ENCODE results near the gene GMPPA. TPM values are rescaled to one million over a fixed set of nuclear protein-coding genes. Genes with fewer than 3 reads are reported as not detected.
A peak's percentile ranks its signal among the peaks of the same experiment; 100 is the strongest.

Gene GMPPA
- total RNA-seq, 2 experiments from 2014 or later = 32.4 to 34.2 TPM

DNA sequence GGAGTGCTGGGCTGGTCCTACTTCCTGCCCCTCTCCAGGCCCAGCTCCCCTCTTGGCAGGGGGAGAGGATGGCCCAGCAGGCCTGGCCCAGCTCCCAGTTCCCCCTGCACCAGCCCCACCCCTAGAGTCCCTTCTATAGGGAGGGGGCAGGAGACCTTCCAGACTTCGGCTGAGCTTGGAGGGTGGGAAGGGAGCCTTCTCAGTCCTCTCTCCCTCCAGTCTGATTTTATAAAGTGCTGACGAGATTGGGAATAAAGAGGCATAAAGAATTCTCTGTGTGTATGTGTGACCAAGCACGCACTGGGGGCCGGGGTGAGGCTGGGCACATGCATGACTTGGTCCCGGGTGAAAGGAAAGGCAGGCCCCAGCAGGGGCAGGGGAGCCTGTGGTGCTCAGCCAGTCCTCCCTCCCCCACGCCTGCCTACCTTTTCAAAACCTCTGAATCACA lies 39.8 kb downstream of the GMPPA start:
- no peak for DNase-seq
- POLR2A ChIA-PET = no interaction called here
- ATAC-seq = no peak
- Mint-ChIP-seq H3K27ac (no peak overlapping the region), H3K4me3 (no peak overlapping the region), H3K36me3 (ENCODE audit: low read depth) (peaks cover 8% of the 10 kb centered on the region), H3K4me1 (ENCODE audit: low read depth) (peaks cover 14% of the 10 kb centered on the region), H3K27me3 (peaks cover 3% of the 10 kb centered on the region), H3K9me3 (no peaks in the 10 kb centered on the region)
- TF ChIP-seq, protein P1, sequence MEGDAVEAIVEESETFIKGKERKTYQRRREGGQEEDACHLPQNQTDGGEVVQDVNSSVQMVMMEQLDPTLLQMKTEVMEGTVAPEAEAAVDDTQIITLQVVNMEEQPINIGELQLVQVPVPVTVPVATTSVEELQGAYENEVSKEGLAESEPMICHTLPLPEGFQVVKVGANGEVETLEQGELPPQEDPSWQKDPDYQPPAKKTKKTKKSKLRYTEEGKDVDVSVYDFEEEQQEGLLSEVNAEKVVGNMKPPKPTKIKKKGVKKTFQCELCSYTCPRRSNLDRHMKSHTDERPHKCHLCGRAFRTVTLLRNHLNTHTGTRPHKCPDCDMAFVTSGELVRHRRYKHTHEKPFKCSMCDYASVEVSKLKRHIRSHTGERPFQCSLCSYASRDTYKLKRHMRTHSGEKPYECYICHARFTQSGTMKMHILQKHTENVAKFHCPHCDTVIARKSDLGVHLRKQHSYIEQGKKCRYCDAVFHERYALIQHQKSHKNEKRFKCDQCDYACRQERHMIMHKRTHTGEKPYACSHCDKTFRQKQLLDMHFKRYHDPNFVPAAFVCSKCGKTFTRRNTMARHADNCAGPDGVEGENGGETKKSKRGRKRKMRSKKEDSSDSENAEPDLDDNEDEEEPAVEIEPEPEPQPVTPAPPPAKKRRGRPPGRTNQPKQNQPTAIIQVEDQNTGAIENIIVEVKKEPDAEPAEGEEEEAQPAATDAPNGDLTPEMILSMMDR (IDR thresholded peaks at IDR 0.05) = no peak
- CTCF ChIA-PET = interaction anchor here (0.9 to 3.8 kb wide), 2 partner anchors 9 to 63 kb away, joined by 3 to 74 read pairs; no protein-coding TSS in a partner anchor
- intact Hi-C loops (cut with micrococcal nuclease) = no loop called here

DNA sequence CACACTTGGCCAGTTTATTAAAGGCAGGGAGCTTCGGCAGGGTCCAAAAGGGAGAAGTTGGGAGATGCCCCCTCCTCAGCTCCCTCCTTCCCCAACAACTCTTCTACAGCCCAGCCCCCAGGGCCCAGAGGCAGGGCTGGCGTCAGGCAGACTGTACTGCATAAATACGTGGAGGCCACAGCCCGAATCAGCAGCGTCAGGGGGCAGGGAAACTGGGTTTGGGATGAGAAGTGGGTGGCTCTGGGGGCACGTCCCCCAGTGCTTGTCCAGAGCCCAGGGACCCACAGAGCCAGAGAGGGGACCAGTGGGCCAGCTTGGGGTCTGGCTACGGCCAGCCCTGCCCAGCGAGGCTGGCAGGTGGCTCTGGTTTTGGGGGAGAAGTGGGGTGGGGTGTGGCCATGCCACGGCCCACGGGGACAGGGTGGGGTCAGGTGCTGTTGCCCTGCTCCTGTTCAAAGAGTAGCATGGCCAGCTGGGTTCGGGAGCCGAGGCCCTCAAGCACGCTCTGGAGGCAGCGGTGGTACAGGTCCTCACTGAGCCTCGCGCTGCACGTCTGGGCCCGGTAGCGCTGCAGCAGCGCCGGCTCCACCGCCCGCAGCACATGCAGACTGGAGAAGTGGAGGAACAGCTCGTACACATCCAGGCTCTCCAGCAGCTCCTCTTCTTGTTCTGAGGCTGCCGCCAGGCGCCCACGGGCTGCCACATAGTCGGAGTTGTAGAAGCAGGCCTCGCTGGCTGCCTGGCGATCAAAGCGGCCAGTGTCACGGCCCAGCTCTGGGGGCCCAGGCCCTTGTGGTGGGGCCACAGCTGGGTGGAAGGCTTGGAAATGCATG lies 40.5 kb downstream of the GMPPA start:
- no peak overlapping the region for H3K27ac Mint-ChIP-seq
- intact Hi-C loops (cut with micrococcal nuclease) = no loop called here
- CTCF ChIA-PET = interaction anchor here (1.1 to 3.8 kb wide), 3 partner anchors 10 to 136 kb away, joined by 4 to 74 read pairs (median 20); no protein-coding TSS in a partner anchor
- H3K4me3 Mint-ChIP-seq = no peak overlapping the region
- no peaks in the 10 kb centered on the region for H3K9me3 Mint-ChIP-seq
- peaks cover 8% of the 10 kb centered on the region for H3K36me3 Mint-ChIP-seq (ENCODE audit: low read depth)
- H3K4me1 Mint-ChIP-seq (ENCODE audit: low read depth) = peaks cover 14% of the 10 kb centered on the region
- no peak for DNase-seq
- no peak for ATAC-seq
- H3K27me3 Mint-ChIP-seq = peaks cover 3% of the 10 kb centered on the region
- TF ChIP-seq, protein P1 (IDR thresholded peaks at IDR 0.05) = no peak
- POLR2A ChIA-PET = no interaction called here

DNA sequence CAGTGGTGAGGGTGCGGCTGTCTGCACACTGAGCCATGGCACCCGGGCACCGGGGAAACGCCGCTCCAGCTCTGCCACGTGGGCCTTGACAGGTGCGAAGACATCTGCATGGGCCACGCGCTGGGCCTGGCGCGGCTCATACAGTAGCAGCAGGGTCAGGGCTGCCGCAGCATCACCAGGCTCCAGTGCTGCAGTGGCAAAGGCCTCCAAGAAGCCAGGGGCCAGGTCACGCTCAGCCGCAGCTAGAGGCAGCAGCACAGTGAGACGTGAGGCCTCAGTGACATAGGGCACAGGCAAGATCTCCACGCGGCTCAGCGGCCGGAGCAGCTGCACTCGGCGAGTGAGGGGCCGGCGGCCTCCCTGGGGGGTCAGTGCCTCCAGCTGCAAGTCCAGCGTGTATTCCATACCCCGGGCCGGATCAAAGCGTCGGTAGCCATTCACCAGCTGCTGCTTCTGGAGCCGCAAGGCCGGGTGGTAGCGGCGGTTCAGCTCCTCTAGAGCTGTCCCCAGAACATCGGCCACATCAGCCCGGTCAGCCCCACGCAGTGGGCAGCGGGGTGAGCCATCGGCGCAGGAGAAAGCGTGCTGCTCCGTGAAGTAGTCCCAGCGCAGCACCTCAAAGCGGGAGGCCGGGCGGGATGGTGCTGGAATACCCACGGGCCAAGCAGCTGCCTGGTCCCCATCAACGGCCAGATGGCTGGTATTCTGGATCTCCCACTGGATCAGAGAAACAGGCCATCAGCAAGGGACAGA lies 41.4 kb downstream of the GMPPA start:
- ATAC-seq = no peak
- Mint-ChIP-seq H3K27me3 (peaks cover 6% of the 10 kb centered on the region), H3K9me3 (no peaks in the 10 kb centered on the region), H3K4me3 (no peak overlapping the region), H3K36me3 (ENCODE audit: low read depth) (peaks cover 8% of the 10 kb centered on the region), H3K4me1 (ENCODE audit: low read depth) (peaks cover 21% of the 10 kb centered on the region), H3K27ac (no peak overlapping the region)
- DNase-seq = no peak
- ChIA-PET CTCF (interaction anchor here (1.0 to 4.7 kb wide), 25 partner anchors 11 to 151 kb away, joined by 3 to 74 read pairs (median 4); partner anchors contain the start of gene GMPPA), POLR2A (no interaction called here)
- intact Hi-C loops (cut with micrococcal nuclease) = loop anchor here (5.0 kb wide), 2 partner anchors 57 to 147 kb away; partner anchors contain the start of gene STK11IP
- TF ChIP-seq, protein P1 (IDR thresholded peaks at IDR 0.05) = no peak

GRCh38 chr2:219540784-219541504 lies 42.3 kb downstream of the GMPPA start:
- TF ChIP-seq, protein P1 (IDR thresholded peaks at IDR 0.05) = no peak
- DNase-seq (no peak), ATAC-seq (no peak)
- Mint-ChIP-seq H3K4me1 (ENCODE audit: low read depth) (peaks cover 21% of the 10 kb centered on the region), H3K36me3 (ENCODE audit: low read depth) (peaks cover 8% of the 10 kb centered on the region), H3K27me3 (peaks cover 3% of the 10 kb centered on the region), H3K9me3 (no peaks in the 10 kb centered on the region), H3K27ac (no peak overlapping the region), H3K4me3 (peak overlapping the region; percentile 93)
- intact Hi-C loops (cut with micrococcal nuclease) = loop anchor here (1.0 to 5.0 kb wide), 3 partner anchors 56 to 146 kb away; partner anchors contain the start of gene STK11IP
- CTCF ChIA-PET = interaction anchor here (0.6 to 4.7 kb wide), 54 partner anchors 11 to 280 kb away, joined by 3 to 74 read pairs (median 4); partner anchors contain the start of genes GMPPA, OBSL1 and STK11IP
- POLR2A ChIA-PET = interaction anchor here (0.8 to 2.2 kb wide), 2 partner anchors 11 to 101 kb away, joined by 3 to 5 read pairs; no protein-coding TSS in a partner anchor
